WERI-Rb-1 (cell line): ENCODE measurements around the gene SH2D7.

Experiments used
- DNase-seq: peaks from one replicate; pipeline ENCODE4 v3.0.0-alpha.2; 2020
- H3K27ac ChIP-seq: fragments of 250-450 bp; sonication (Bioruptor Pico); 2 replicates; pipeline ENCODE4 v1.5.1; 2020; ENCODE audit warnings: mild to moderate bottlenecking, moderate library complexity
- H3K27me3 ChIP-seq: fragments of 250-450 bp; sonication (Bioruptor Pico); 2 replicates; pipeline ENCODE4 v1.5.1; 2021; ENCODE audit warnings: mild to moderate bottlenecking, low read depth, moderate library complexity; ENCODE audit not compliant: insufficient read depth, severe bottlenecking
- H3K36me3 ChIP-seq: fragments of 250-450 bp; sonication (Bioruptor Pico); 2 replicates; pipeline ENCODE4 v1.5.1; 2020; ENCODE audit warnings: mild to moderate bottlenecking, moderate library complexity
- H3K4me3 ChIP-seq: 2 replicates; pipeline ENCODE4 v1.5.1; 2011; ENCODE audit warnings: low read depth, mild to moderate bottlenecking, control low read depth, low read length
- H3K9me3 ChIP-seq: fragments of 250-450 bp; sonication (Bioruptor Pico); 2 replicates; pipeline ENCODE4 v1.5.1; 2021; ENCODE audit warnings: mild to moderate bottlenecking, moderate library complexity; ENCODE audit not compliant: severe bottlenecking
- CTCF ChIP-seq: IDR thresholded peaks from 2 replicates; pipeline ENCODE4 v1.5.1; 2011; ENCODE audit warnings: low read depth, mild to moderate bottlenecking, control low read depth, inconsistent platforms, low read length

Gene SH2D7

GRCh38 chr15:78077053-78077870 lies 15.1 kb upstream of the SH2D7 start, which contains the start of gene TBC1D2B:
Gene TBC1D2B, minus strand, starts transcription at chr15:78077711. Its CDS starts 59 bp downstream, at chr15:78077652.
- TF ChIP-seq CTCF: peak; percentile 10; the same call in 1 of the 2 replicates
- peaks cover 4% of the 10 kb centered on the region for H3K36me3 ChIP-seq

GRCh38 chr15:78077871-78078210 lies 14.5 kb upstream of the SH2D7 start:
- H3K36me3 ChIP-seq: peaks cover 4% of the 10 kb centered on the region
- H3K27me3 ChIP-seq: no peaks in the 10 kb centered on the region
- no peak for TF ChIP-seq CTCF
- peak overlapping the region; percentile 51 for H3K4me3 ChIP-seq
- H3K9me3 ChIP-seq: no peaks in the 10 kb centered on the region
- no peak for DNase-seq
- no peak overlapping the region for H3K27ac ChIP-seq

More at GRCh38 chr15:78077053-78077870, 15.1 kb upstream of the SH2D7 start, which contains the start of gene TBC1D2B:
- H3K27ac ChIP-seq: peak within 1 kb of the TSS; percentile 75
- H3K9me3 ChIP-seq: no peaks in the 10 kb centered on the region
- H3K4me3 ChIP-seq: peak within 1 kb of the TSS; percentile 78
- peak; percentile 62 for DNase-seq
- H3K27me3 ChIP-seq: no peaks in the 10 kb centered on the region

GRCh38 chr15:78079298-78080087 lies 12.9 kb upstream of the SH2D7 start:
- Histone ChIP-seq H3K9me3 (no peaks in the 10 kb centered on the region), H3K4me3 (no peak overlapping the region), H3K27ac (no peak overlapping the region), H3K27me3 (no peaks in the 10 kb centered on the region), H3K36me3 (peaks cover 4% of the 10 kb centered on the region)
- TF ChIP-seq CTCF: no peak
- DNase-seq: no peak

GRCh38 chr15:78080088-78080460 lies 12.3 kb upstream of the SH2D7 start:
- H3K27me3 ChIP-seq: no peaks in the 10 kb centered on the region
- no peaks in the 10 kb centered on the region for H3K36me3 ChIP-seq
- no peak for TF ChIP-seq CTCF
- no peak for DNase-seq
- no peak overlapping the region for H3K27ac ChIP-seq
- H3K4me3 ChIP-seq: no peak overlapping the region
- no peaks in the 10 kb centered on the region for H3K9me3 ChIP-seq

- Histone ChIP-seq H3K27me3 (no peaks in the 10 kb centered on the region), H3K27ac (no peak overlapping the region), H3K36me3 (no peaks in the 10 kb centered on the region), H3K9me3 (no peaks in the 10 kb centered on the region), H3K4me3 (no peak overlapping the region)
- no peak for DNase-seq
- TF ChIP-seq CTCF: no peak
Observed at GRCh38 chr15:78082106-78082742, 10.1 kb upstream of the SH2D7 start.
